ENCODE data around the gene MYO9B. TPM values are rescaled to one million over a fixed set of nuclear protein-coding genes. Genes with fewer than 3 reads are reported as not detected.

MYO9B gene
- polyA plus RNA-seq, 3 donors: 5.9 to 366 (median 7.5) TPM

DNA sequence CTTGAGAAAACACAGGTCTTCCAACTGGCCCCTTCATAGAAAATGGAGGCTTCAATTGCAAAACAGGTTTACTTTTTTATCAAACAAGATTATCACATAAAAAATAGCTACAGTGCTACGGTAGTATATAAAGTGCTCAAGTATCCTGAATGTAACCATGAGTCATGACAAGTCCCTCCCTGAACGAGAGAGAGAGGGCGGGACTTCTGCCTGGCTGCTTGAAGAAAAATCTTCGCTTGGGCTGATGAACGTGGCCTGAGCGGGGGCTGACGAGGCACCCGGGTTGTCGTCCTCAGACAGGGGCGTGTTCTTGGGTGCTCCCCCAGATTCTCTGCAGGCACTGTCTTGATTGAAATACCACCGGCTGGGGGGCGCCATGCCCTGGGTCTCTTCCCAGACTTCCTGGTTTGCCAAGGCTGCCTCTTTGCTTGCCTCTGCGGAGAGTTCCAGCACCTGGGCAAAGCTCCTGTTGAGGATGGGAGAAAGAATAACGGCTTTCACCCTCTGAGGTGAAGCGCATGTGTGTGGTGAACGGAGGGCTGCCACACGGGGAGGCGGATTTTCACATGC, 25.8 kb upstream of the MYO9B start:
- H3K27ac ChIP-seq (ENCODE audit: low read depth in 1 of 2, low read length in 2 of 2): no peak overlapping the region
- intact Hi-C loops (cut with micrococcal nuclease): loop anchor here in 1 of 2 donors (5.0 to 10.0 kb wide), 2 partner anchors 272 to 335 kb away; partner anchors contain the start of gene NWD1
- H3K27me3 Mint-ChIP-seq (ENCODE audit: low read depth in 3 of 3): peaks cover 0 to 5% (median 0%) of the 10 kb centered on the region in 3 donors
- H3K4me1 Mint-ChIP-seq: no peaks in the 10 kb centered on the region
- H3K4me1 ChIP-seq (ENCODE audit: control insufficient read depth in 1 of 2, insufficient read depth in 2 of 2, low read length in 2 of 2): no peaks in the 10 kb centered on the region
- TF ChIP-seq, protein P1, sequence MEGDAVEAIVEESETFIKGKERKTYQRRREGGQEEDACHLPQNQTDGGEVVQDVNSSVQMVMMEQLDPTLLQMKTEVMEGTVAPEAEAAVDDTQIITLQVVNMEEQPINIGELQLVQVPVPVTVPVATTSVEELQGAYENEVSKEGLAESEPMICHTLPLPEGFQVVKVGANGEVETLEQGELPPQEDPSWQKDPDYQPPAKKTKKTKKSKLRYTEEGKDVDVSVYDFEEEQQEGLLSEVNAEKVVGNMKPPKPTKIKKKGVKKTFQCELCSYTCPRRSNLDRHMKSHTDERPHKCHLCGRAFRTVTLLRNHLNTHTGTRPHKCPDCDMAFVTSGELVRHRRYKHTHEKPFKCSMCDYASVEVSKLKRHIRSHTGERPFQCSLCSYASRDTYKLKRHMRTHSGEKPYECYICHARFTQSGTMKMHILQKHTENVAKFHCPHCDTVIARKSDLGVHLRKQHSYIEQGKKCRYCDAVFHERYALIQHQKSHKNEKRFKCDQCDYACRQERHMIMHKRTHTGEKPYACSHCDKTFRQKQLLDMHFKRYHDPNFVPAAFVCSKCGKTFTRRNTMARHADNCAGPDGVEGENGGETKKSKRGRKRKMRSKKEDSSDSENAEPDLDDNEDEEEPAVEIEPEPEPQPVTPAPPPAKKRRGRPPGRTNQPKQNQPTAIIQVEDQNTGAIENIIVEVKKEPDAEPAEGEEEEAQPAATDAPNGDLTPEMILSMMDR (IDR thresholded peaks at IDR 0.05): no peak
- H3K9me3 Mint-ChIP-seq: no peaks in the 10 kb centered on the region
- no peaks in the 10 kb centered on the region for H3K79me2 ChIP-seq (ENCODE audit: insufficient read depth, low read length)
- peaks cover 32 to 63% of the 10 kb centered on the region in 2 donors for H3K36me3 ChIP-seq (replicated peaks in 1 of 2; ENCODE audit: control insufficient read depth in 1 of 2, insufficient read depth in 2 of 2, low read length in 2 of 2)
- no peak overlapping the region for H3K4me2 ChIP-seq (replicated peaks; ENCODE audit: extremely low read depth, low read length, poor library complexity, severe bottlenecking)
- no peaks in the 10 kb centered on the region for H4K20me1 ChIP-seq (ENCODE audit: insufficient read depth, low read length)
- DNase-seq: no peak
- 98% methylated on average over 15 of the region's 18 CpGs for WGBS (ENCODE audit: insufficient coverage)
- H3K27ac Mint-ChIP-seq: peak overlapping the region in 1 of 7 donors; percentile 1
- no peak overlapping the region for H3K4me3 Mint-ChIP-seq
- no peak overlapping the region for H2AFZ ChIP-seq (ENCODE audit: insufficient read depth, low read depth, low read length, poor library complexity, severe bottlenecking)
- H3K9me3 ChIP-seq (replicated peaks in 1 of 2; ENCODE audit: control insufficient read depth in 1 of 2, insufficient read depth in 1 of 2, low read length in 2 of 2): no peaks in the 10 kb centered on the region
- H3K27me3 ChIP-seq (ENCODE audit: control insufficient read depth in 2 of 2, insufficient read depth in 2 of 2, low read length in 2 of 2): no peaks in the 10 kb centered on the region
- peaks cover 53 to 64% of the 10 kb centered on the region in 2 donors for H3K36me3 Mint-ChIP-seq
- H3K9ac ChIP-seq (ENCODE audit: insufficient read depth, low read length, poor library complexity, severe bottlenecking): no peak overlapping the region
- no peak overlapping the region for H3K4me3 ChIP-seq (replicated peaks in 1 of 3; ENCODE audit: low read depth in 2 of 3, low read length in 3 of 3)

DNA sequence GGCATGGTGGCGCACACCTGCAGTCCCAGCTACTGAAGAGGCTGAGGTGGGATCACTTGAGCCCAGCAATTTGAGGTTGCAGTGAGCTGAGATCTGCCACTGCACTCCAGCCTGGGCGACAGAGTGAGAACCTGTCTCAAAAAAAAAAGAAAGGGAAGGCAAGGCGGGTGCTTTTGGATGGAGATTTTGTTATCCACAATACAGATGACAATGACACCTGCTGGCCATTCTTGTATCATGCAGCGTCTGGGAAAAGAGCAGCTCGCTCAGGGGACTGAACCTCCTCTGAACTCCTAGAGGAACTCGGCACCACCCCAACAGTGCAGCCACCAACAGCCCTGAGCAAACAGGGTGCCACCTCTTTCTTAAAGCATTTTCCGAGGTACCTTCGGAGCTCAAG, 23.1 kb upstream of the MYO9B start:
- no peaks in the 10 kb centered on the region for H3K9me3 Mint-ChIP-seq
- H2AFZ ChIP-seq (ENCODE audit: insufficient read depth, low read depth, low read length, poor library complexity, severe bottlenecking): no peak overlapping the region
- no peak overlapping the region for H3K4me3 Mint-ChIP-seq
- H3K36me3 Mint-ChIP-seq: peaks cover 66 to 83% of the 10 kb centered on the region in 2 donors
- H3K4me2 ChIP-seq (replicated peaks; ENCODE audit: extremely low read depth, low read length, poor library complexity, severe bottlenecking): no peak overlapping the region
- intact Hi-C loops (cut with micrococcal nuclease): loop anchor here (1.0 to 10.0 kb wide), 3 partner anchors 275 to 338 kb away; partner anchors contain the start of gene NWD1 (in 1 of the 2)
- TF ChIP-seq, protein P1 (IDR thresholded peaks at IDR 0.05): peak; percentile 69
- H4K20me1 ChIP-seq (ENCODE audit: insufficient read depth, low read length): no peaks in the 10 kb centered on the region
- no peak overlapping the region for H3K9ac ChIP-seq (ENCODE audit: insufficient read depth, low read length, poor library complexity, severe bottlenecking)
- H3K9me3 ChIP-seq (replicated peaks in 1 of 2; ENCODE audit: control insufficient read depth in 1 of 2, insufficient read depth in 1 of 2, low read length in 2 of 2): no peaks in the 10 kb centered on the region
- H3K4me3 ChIP-seq (replicated peaks in 1 of 3; ENCODE audit: low read depth in 2 of 3, low read length in 3 of 3): no peak overlapping the region
- H3K4me1 Mint-ChIP-seq: no peaks in the 10 kb centered on the region
- H3K27ac ChIP-seq (ENCODE audit: low read depth in 1 of 2, low read length in 2 of 2): no peak overlapping the region
- peaks cover 0 to 5% (median 0%) of the 10 kb centered on the region in 3 donors for H3K27me3 Mint-ChIP-seq (ENCODE audit: low read depth in 3 of 3)
- DNase-seq: peak; percentile 28 to 52 (median 47)
- H3K79me2 ChIP-seq (ENCODE audit: insufficient read depth, low read length): no peaks in the 10 kb centered on the region
- no peaks in the 10 kb centered on the region for H3K27me3 ChIP-seq (ENCODE audit: control insufficient read depth in 2 of 2, insufficient read depth in 2 of 2, low read length in 2 of 2)
- WGBS (ENCODE audit: insufficient coverage): 84% methylated on average over 6 of the region's 8 CpGs
- H3K36me3 ChIP-seq (replicated peaks in 1 of 2; ENCODE audit: control insufficient read depth in 1 of 2, insufficient read depth in 2 of 2, low read length in 2 of 2): peaks cover 48 to 84% of the 10 kb centered on the region in 2 donors
- no peak overlapping the region for H3K27ac Mint-ChIP-seq
- H3K4me1 ChIP-seq (ENCODE audit: control insufficient read depth in 1 of 2, insufficient read depth in 2 of 2, low read length in 2 of 2): no peaks in the 10 kb centered on the region

Measured in CD14-positive monocyte (primary cell).